ENCODE results near the gene ASB2. TPM values are rescaled to one million over a fixed set of nuclear protein-coding genes. Genes with fewer than 3 reads are reported as not detected.

Gene ASB2
- total and polyA plus RNA-seq, 2 of the 4 experiments (the other 2 are of a cell fraction), result 0.54 to 0.77 TPM

DNA sequence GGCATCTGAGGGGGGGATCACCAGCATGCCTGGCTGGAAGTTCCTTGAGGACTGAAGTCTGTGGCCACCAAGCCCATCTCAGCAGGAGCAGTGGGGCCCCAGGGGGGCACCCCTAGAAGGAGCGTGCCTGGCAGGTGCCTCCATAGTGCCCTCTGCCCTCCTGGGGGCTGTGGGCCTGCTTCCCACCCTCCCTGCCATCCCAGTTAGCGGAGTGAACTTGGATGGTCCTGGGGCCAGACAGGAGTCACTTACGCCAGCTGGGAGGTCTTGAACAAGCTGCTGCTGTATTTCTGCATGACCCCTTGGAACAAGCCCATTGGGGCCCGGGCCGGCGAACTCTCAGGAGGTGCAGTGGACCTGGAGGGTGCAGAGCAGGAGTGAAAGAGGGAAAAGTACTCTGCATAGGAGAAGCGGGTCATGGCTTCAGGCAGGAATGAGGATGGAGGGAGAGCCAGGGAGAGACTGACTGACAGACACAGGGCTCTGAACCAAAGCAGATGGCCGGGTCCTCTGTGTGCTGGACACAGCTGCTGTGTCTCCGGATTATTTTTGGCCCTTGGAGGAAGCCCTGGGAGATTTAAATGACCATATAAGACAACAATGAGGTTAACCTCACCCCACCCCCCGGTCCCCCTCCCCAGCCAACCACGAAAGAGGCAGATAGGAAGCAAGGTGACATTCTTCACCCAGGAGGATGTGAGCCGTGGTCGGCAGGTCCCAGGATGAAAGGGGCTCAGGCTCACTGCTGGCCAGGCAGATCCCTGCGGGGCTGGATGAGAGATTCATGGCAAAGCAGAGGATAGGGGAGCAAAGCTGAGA lies 19.6 kb downstream of the ASB2 start:
- H4K20me1 ChIP-seq (ENCODE audit: insufficient read depth, low read length), result no peaks in the 10 kb centered on the region
- ATAC-seq (ENCODE audit: low read depth) (no peak), DNase-seq (no peak)
- in situ Hi-C loops (cut with MboI; ENCODE audit: low sequenced_read_pairs), result no loop called here
- H2AFZ ChIP-seq (replicated peaks; ENCODE audit: low read length, poor library complexity), result no peak overlapping the region
- H3K4ac ChIP-seq (ENCODE audit: low read depth, low read length), result 0 out of 2 replicates have a peak overlapping the region, but pooled peaks have one; percentile 63
- CTCF ChIA-PET, result no interaction called here
- H3K36me3 ChIP-seq (ENCODE audit: control insufficient read depth, insufficient read depth, low read length), result no peaks in the 10 kb centered on the region
- H3K27me3 ChIP-seq (ENCODE audit: control insufficient read depth, insufficient read depth, low read length), result peaks cover 2% of the 10 kb centered on the region; the same call in 1 of the 2 replicates
- no peak overlapping the region for H2BK15ac ChIP-seq (ENCODE audit: low read depth, low read length)
- WGBS, 2 experiments (ENCODE audit: extremely low coverage in 2 of 2, insufficient read length in 1 of 2), result 80% methylated on average over 3 of the region's 14 CpGs; no CpG with 5 or more reads in 1 of the 2 experiments
- H3K9me1 ChIP-seq (ENCODE audit: insufficient read depth, low read length), result peaks cover 15% of the 10 kb centered on the region
- H3K27ac ChIP-seq (ENCODE audit: insufficient read depth, low read length), result no peak overlapping the region
- H3K18ac ChIP-seq (ENCODE audit: low read depth, low read length), result no peak overlapping the region
- no peak overlapping the region for H3K56ac ChIP-seq (ENCODE audit: extremely low read depth, insufficient read depth, low read length)
- no peak overlapping the region for H4K8ac ChIP-seq (ENCODE audit: low read depth in 2 of 2, low read length in 2 of 2)
- H2BK120ac ChIP-seq (ENCODE audit: low read depth, low read length), result peak overlapping the region; percentile 2; the same call in 1 of the 2 replicates
- dilution Hi-C loops (cut with HindIII; ENCODE audit: low sequenced_read_pairs, unreplicated experiment), result no loop called here
- peaks cover 13% of the 10 kb centered on the region for H3K4me1 ChIP-seq (ENCODE audit: control insufficient read depth, insufficient read depth, low read length)
- POLR2A ChIA-PET (ENCODE audit: unreplicated experiment), result no interaction called here
- no peak overlapping the region for H2BK5ac ChIP-seq (ENCODE audit: low read depth, low read length, poor library complexity, severe bottlenecking)
- no peak overlapping the region for H3K23ac ChIP-seq (ENCODE audit: low read depth, low read length)
- H2BK20ac ChIP-seq (ENCODE audit: low read depth, low read length), result no peak overlapping the region
- H3K14ac ChIP-seq (replicated peaks; ENCODE audit: low read depth, low read length), result no peak overlapping the region
- H3K4me3 ChIP-seq (ENCODE audit: insufficient read depth, low read depth, low read length), result no peak overlapping the region
- H2AK9ac ChIP-seq (replicated peaks; ENCODE audit: low read depth, low read length, poor library complexity), result peak overlapping the region; percentile 57
- peak overlapping the region; percentile 20; the same call in 1 of the 2 replicates for H4K91ac ChIP-seq (ENCODE audit: insufficient read depth, low read depth, low read length)
- intact Hi-C loops (cut with micrococcal nuclease), result loop anchor here (5.0 kb wide), 1 partner anchor 46 kb away; no protein-coding TSS in a partner anchor
- no peak overlapping the region for H4K5ac ChIP-seq (ENCODE audit: low read depth, low read length)
- H2AK5ac ChIP-seq (ENCODE audit: low read depth, low read length), result no peak overlapping the region; the same call in 1 of the 2 replicates
- no peak overlapping the region for H3K9ac ChIP-seq (ENCODE audit: low read depth, low read length)
- H3K4me2 ChIP-seq (ENCODE audit: low read depth, low read length), result no peak overlapping the region
- no peaks in the 10 kb centered on the region for H3K79me1 ChIP-seq (ENCODE audit: low read depth in 1 of 2, low read length in 2 of 2)
- TF ChIP-seq MAZ (IDR thresholded peaks at IDR 0.05; ENCODE audit: borderline replicate concordance, low read depth, low read length) (no peak), MXI1 (IDR thresholded peaks at IDR 0.05; ENCODE audit: borderline replicate concordance, low read depth, low read length) (no peak), RCOR1 (IDR thresholded peaks at IDR 0.05; ENCODE audit: insufficient replicate concordance, low read length) (no peak), SMC3 (IDR thresholded peaks at IDR 0.05; ENCODE audit: low read depth, low read length) (no peak), CHD1 (IDR thresholded peaks at IDR 0.05; ENCODE audit: low read depth, low read length) (no peak)
- TF ChIP-seq, protein P1, sequence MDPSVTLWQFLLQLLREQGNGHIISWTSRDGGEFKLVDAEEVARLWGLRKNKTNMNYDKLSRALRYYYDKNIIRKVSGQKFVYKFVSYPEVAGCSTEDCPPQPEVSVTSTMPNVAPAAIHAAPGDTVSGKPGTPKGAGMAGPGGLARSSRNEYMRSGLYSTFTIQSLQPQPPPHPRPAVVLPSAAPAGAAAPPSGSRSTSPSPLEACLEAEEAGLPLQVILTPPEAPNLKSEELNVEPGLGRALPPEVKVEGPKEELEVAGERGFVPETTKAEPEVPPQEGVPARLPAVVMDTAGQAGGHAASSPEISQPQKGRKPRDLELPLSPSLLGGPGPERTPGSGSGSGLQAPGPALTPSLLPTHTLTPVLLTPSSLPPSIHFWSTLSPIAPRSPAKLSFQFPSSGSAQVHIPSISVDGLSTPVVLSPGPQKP (IDR thresholded peaks at IDR 0.05; ENCODE audit: borderline replicate concordance, low read depth, low read length), result no peak
- H3K9me3 ChIP-seq (ENCODE audit: control insufficient read depth, insufficient read depth, low read length), result no peaks in the 10 kb centered on the region
- BruUV-seq (replicated peaks), result no TSS peak

All from IMR-90 (cell line).